HT1080 (cell line): ENCODE data around the gene HSPA12B. TPM values are rescaled to one million over a fixed set of nuclear protein-coding genes. Genes with fewer than 3 reads are reported as not detected.
"Not testable (repeated sequence)": the region's sequence is repeated elsewhere in the genome, so short reads cannot be mapped to it uniquely, and the experiment has no call there.

Experiments used
- DNase-seq: peaks from one replicate; pipeline ENCODE4 v3.0.0-alpha.2; 2015; ENCODE audit warnings: low read depth
- total RNA-seq: library from RNA; depleted of rRNA; stranded (reverse); fragments of >200 nt; shearing (Covaris generic); gene quantifications from 2 replicates; pipeline ENCODE4 v1.2.3, GENCODE V29; 2014

Gene HSPA12B
- total RNA-seq, 1 experiment from 2014 or later: not detected

- no peak for DNase-seq
These were observed 51.9 kb downstream of the HSPA12B start for GRCh38 chr20:3784216-3784853.

GRCh38 chr20:3784863-3785239 is 52.4 kb downstream of the HSPA12B start:
- no peak for DNase-seq

GRCh38 chr20:3785240-3786125 is 53.0 kb downstream of the HSPA12B start:
- DNase-seq: no peak

GRCh38 chr20:3786126-3786484 is 53.6 kb downstream of the HSPA12B start:
- DNase-seq: peak; percentile 39

- DNase-seq: peak; percentile 63
These were observed 54.3 kb downstream of the HSPA12B start, which contains the start of gene CENPB for GRCh38 chr20:3786665-3787323. TSS of gene CENPB (minus strand) at chr20:3786740. CDS start at chr20:3786483, 257 bp downstream.

- no peak for DNase-seq
These were observed 55.0 kb downstream of the HSPA12B start for GRCh38 chr20:3787324-3788014.

GRCh38 chr20:3788685-3789155 is 56.2 kb downstream of the HSPA12B start:
- no peak for DNase-seq

GRCh38 chr20:3789201-3789600 is 56.7 kb downstream of the HSPA12B start:
- DNase-seq: not testable (repeated sequence)

- DNase-seq: not testable (repeated sequence)
These were observed 61.7 kb downstream of the HSPA12B start for GRCh38 chr20:3794168-3794567.

GRCh38 chr20:3794701-3795420 is 62.4 kb downstream of the HSPA12B start:
- DNase-seq: no peak

GRCh38 chr20:3795511-3796468 is 63.3 kb downstream of the HSPA12B start, which contains the start of gene CDC25B:
TSS of gene CDC25B (plus strand) at chr20:3796310. CDS start at chr20:3796532, 222 bp downstream.
- DNase-seq: peak; percentile 95

- DNase-seq: no peak
These were observed 64.2 kb downstream of the HSPA12B start for GRCh38 chr20:3796477-3797225.

GRCh38 chr20:3797226-3797545 is 64.7 kb downstream of the HSPA12B start:
- DNase-seq: no peak

- no peak for DNase-seq
These were observed 65.3 kb downstream of the HSPA12B start for GRCh38 chr20:3797592-3798372.

GRCh38 chr20:3798373-3798768 is 65.9 kb downstream of the HSPA12B start:
- DNase-seq: no peak

GRCh38 chr20:3798908-3799248 is 66.4 kb downstream of the HSPA12B start:
- DNase-seq: no peak

- DNase-seq: no peak
These were observed 67.9 kb downstream of the HSPA12B start for GRCh38 chr20:3800256-3800877.

- no peak for DNase-seq
These were observed 68.4 kb downstream of the HSPA12B start for GRCh38 chr20:3800878-3801260.
